Measurements from ENCODE around the gene RNF186. TPM values are rescaled to one million over a fixed set of nuclear protein-coding genes. Genes with fewer than 3 reads are reported as not detected.

The RNF186 gene
- total and polyA plus RNA-seq, 2 of the 13 experiments (the other 11 are each of a cell fraction or from before 2014, with no cell fraction given), result 0.07 to 0.20 TPM

DNA sequence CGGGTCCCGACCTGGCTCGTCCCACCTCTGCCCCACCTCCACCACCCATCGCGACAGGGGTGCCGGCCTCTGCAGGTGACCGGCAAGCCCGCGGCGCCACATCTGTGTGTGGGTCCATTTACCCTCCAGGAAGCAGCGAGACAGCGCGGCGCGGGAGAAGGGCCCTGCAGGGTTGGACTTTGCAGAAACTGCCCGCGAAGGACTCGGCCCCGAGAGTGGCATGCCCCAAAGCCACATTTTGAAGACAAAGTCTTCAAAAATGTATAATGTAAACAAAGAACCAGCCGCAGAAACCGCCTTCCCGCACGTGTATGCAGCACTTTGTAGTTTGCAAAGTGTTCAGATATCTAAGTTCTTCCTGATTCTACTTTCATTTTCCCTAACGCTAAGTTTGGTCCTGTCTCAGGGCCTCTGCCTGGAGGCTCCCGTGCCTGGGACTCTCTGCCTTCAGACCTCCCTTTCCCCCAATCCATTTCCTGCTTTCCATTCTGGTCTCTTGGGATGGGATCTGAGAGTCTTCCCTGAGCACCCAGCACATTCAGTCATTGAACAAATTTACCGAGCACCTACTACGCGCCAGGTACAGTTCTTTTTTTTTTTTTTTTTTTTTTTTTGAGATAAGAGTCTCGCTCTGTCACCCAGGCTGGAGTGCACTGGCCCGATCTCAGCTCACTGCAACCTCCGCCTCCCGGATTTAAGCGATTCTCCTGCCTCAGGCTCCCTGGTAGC lies 14.8 kb downstream of the RNF186 start (continued):
- TF ChIP-seq, protein P1, sequence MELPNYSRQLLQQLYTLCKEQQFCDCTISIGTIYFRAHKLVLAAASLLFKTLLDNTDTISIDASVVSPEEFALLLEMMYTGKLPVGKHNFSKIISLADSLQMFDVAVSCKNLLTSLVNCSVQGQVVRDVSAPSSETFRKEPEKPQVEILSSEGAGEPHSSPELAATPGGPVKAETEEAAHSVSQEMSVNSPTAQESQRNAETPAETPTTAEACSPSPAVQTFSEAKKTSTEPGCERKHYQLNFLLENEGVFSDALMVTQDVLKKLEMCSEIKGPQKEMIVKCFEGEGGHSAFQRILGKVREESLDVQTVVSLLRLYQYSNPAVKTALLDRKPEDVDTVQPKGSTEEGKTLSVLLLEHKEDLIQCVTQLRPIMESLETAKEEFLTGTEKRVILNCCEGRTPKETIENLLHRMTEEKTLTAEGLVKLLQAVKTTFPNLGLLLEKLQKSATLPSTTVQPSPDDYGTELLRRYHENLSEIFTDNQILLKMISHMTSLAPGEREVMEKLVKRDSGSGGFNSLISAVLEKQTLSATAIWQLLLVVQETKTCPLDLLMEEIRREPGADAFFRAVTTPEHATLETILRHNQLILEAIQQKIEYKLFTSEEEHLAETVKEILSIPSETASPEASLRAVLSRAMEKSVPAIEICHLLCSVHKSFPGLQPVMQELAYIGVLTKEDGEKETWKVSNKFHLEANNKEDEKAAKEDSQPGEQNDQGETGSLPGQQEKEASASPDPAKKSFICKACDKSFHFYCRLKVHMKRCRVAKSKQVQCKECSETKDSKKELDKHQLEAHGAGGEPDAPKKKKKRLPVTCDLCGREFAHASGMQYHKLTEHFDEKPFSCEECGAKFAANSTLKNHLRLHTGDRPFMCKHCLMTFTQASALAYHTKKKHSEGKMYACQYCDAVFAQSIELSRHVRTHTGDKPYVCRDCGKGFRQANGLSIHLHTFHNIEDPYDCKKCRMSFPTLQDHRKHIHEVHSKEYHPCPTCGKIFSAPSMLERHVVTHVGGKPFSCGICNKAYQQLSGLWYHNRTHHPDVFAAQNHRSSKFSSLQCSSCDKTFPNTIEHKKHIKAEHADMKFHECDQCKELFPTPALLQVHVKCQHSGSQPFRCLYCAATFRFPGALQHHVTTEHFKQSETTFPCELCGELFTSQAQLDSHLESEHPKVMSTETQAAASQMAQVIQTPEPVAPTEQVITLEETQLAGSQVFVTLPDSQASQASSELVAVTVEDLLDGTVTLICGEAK (IDR thresholded peaks at IDR 0.05), result no peak
- TF ChIP-seq, protein P1 (CRISPR knock-in tag; IDR thresholded peaks at IDR 0.05), result 0 out of 2 replicates have a peak, but pooled peaks have one; percentile 24
- no peak for TF ChIP-seq JUND (CRISPR knock-in tag; IDR thresholded peaks at IDR 0.05)
- no peak for TF ChIP-seq ZNF317 (CRISPR knock-in tag; IDR thresholded peaks at IDR 0.05)
- TF ChIP-seq, protein P2, sequence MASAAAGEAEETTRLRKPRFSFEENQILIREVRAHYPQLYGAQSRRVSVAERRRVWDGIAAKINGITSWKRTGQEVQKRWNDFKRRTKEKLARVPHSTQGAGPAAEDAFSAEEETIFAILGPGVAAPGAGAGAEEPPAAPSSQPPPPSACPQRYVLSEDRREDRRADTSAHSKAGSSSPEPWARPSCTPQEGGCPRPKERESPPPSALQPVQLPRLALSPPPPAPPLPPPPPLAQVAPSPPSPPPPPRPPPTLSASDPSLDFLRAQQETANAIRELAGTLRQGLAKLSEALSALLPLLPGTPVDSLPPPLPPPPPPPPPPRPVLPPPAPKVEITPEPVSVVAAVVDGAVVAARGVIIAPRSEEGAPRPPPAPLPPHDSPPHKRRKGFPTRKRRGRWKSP (CRISPR knock-in tag; IDR thresholded peaks at IDR 0.05), result no peak
- TF ChIP-seq ZNF160 (CRISPR knock-in tag; IDR thresholded peaks at IDR 0.05), result no peak
- no peak for TF ChIP-seq SIN3A (IDR thresholded peaks at IDR 0.05; ENCODE audit: borderline replicate concordance, low read depth, low read length)
- no peak for TF ChIP-seq ZNF136 (CRISPR knock-in tag; IDR thresholded peaks at IDR 0.05; ENCODE audit: low read depth)
- no peak for TF ChIP-seq TEAD3 (CRISPR knock-in tag; optimal IDR thresholded peaks at IDR 0.05; ENCODE audit: borderline replicate concordance)
- peak; percentile 85 for TF ChIP-seq ZKSCAN1 (IDR thresholded peaks at IDR 0.05; ENCODE audit: low read length)
- no peak for TF ChIP-seq ZNF878 (CRISPR knock-in tag; IDR thresholded peaks at IDR 0.05)
- peak; percentile 42; the same call in 1 of the 2 replicates for TF ChIP-seq SPEN (CRISPR knock-in tag; IDR thresholded peaks at IDR 0.05; ENCODE audit: low read depth)
- 0 out of 2 replicates have a peak, but pooled peaks have one; percentile 33 for TF ChIP-seq ZBTB42 (CRISPR knock-in tag; IDR thresholded peaks at IDR 0.05)
- TF ChIP-seq, protein P3, sequence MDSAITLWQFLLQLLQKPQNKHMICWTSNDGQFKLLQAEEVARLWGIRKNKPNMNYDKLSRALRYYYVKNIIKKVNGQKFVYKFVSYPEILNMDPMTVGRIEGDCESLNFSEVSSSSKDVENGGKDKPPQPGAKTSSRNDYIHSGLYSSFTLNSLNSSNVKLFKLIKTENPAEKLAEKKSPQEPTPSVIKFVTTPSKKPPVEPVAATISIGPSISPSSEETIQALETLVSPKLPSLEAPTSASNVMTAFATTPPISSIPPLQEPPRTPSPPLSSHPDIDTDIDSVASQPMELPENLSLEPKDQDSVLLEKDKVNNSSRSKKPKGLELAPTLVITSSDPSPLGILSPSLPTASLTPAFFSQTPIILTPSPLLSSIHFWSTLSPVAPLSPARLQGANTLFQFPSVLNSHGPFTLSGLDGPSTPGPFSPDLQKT (CRISPR knock-in tag; IDR thresholded peaks at IDR 0.05; ENCODE audit: borderline replicate concordance), result no peak
- TF ChIP-seq ZNF891 (CRISPR knock-in tag; IDR thresholded peaks at IDR 0.05), result no peak
- no peak for TF ChIP-seq DR1 (CRISPR knock-in tag; IDR thresholded peaks at IDR 0.05)
- TF ChIP-seq, protein P4, sequence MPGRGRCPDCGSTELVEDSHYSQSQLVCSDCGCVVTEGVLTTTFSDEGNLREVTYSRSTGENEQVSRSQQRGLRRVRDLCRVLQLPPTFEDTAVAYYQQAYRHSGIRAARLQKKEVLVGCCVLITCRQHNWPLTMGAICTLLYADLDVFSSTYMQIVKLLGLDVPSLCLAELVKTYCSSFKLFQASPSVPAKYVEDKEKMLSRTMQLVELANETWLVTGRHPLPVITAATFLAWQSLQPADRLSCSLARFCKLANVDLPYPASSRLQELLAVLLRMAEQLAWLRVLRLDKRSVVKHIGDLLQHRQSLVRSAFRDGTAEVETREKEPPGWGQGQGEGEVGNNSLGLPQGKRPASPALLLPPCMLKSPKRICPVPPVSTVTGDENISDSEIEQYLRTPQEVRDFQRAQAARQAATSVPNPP (CRISPR knock-in tag; IDR thresholded peaks at IDR 0.05), result no peak

Measured in HepG2 (cell line).